ENCODE measurements around the gene SFRP2. TPM values are rescaled to one million over a fixed set of nuclear protein-coding genes. Genes with fewer than 3 reads are reported as not detected.

SFRP2 gene
- total and polyA plus RNA-seq, 10 of the 15 experiments (the other 5 are each of a cell fraction or from before 2014, with no cell fraction given) = 0.11 to 0.33 (median 0.16) TPM; not detected in 7

GRCh38 chr4:153804722-153805121 lies 15.8 kb upstream of the SFRP2 start (continued):
- TF ChIP-seq RELB (IDR thresholded peaks at IDR 0.05; ENCODE audit: low read depth) = no peak
- TF ChIP-seq, protein P1, sequence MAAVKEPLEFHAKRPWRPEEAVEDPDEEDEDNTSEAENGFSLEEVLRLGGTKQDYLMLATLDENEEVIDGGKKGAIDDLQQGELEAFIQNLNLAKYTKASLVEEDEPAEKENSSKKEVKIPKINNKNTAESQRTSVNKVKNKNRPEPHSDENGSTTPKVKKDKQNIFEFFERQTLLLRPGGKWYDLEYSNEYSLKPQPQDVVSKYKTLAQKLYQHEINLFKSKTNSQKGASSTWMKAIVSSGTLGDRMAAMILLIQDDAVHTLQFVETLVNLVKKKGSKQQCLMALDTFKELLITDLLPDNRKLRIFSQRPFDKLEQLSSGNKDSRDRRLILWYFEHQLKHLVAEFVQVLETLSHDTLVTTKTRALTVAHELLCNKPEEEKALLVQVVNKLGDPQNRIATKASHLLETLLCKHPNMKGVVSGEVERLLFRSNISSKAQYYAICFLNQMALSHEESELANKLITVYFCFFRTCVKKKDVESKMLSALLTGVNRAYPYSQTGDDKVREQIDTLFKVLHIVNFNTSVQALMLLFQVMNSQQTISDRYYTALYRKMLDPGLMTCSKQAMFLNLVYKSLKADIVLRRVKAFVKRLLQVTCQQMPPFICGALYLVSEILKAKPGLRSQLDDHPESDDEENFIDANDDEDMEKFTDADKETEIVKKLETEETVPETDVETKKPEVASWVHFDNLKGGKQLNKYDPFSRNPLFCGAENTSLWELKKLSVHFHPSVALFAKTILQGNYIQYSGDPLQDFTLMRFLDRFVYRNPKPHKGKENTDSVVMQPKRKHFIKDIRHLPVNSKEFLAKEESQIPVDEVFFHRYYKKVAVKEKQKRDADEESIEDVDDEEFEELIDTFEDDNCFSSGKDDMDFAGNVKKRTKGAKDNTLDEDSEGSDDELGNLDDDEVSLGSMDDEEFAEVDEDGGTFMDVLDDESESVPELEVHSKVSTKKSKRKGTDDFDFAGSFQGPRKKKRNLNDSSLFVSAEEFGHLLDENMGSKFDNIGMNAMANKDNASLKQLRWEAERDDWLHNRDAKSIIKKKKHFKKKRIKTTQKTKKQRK (IDR thresholded peaks at IDR 0.05; ENCODE audit: low read depth, low read length) = no peak
- no peak for TF ChIP-seq SIN3A (IDR thresholded peaks at IDR 0.05; ENCODE audit: low read depth, low read length)
- no peak for TF ChIP-seq CHD2 (IDR thresholded peaks at IDR 0.05; ENCODE audit: borderline replicate concordance, low read depth, low read length)
- TF ChIP-seq ZNF207 (IDR thresholded peaks at IDR 0.05; ENCODE audit: borderline replicate concordance) = no peak
- no peak for TF ChIP-seq ASH2L (IDR thresholded peaks at IDR 0.05; ENCODE audit: borderline replicate concordance, low read depth)
- no peak for TF ChIP-seq MEF2A (IDR thresholded peaks at IDR 0.05; ENCODE audit: insufficient read depth, low read depth, low read length)

GRCh38 chr4:153799694-153800074 lies 10.8 kb upstream of the SFRP2 start:
- ATAC-seq = no peak
- Histone ChIP-seq H3K79me2 (ENCODE audit: control insufficient read depth, insufficient read depth, low read length) (no peaks in the 10 kb centered on the region), H3K36me3 (ENCODE audit: control insufficient read depth in 2 of 2, insufficient read depth in 2 of 2, low read length in 1 of 2) (no peaks in the 10 kb centered on the region), H4K20me1 (ENCODE audit: control insufficient read depth, insufficient read depth) (no peaks in the 10 kb centered on the region), H3K4me3 (no peak overlapping the region), H3K4me1 (ENCODE audit: control insufficient read depth, insufficient read depth, low read length) (no peaks in the 10 kb centered on the region), H3K27me3 (replicated peaks in 1 of 2; ENCODE audit: control insufficient read depth in 2 of 2, insufficient read depth in 2 of 2, low read length in 1 of 2) (no peaks in the 10 kb centered on the region), H3K9ac (ENCODE audit: control insufficient read depth, insufficient read depth, low read length) (no peak overlapping the region), H3K9me3 (replicated peaks; ENCODE audit: control insufficient read depth, insufficient read depth, low read length) (no peaks in the 10 kb centered on the region), H3K27ac (ENCODE audit: control insufficient read depth, insufficient read depth) (no peak overlapping the region), H3K4me2 (ENCODE audit: control insufficient read depth, insufficient read depth) (no peak overlapping the region), H2AFZ (ENCODE audit: control insufficient read depth, low read depth, low read length) (no peak overlapping the region)
- SMC1A ChIA-PET (ENCODE audit: uncharacterized antibody, unreplicated experiment) = no interaction called here
- intact Hi-C loops (cut with micrococcal nuclease; ENCODE audit: unreplicated experiment) = no loop called here
- in situ Hi-C loops (cut with MboI) = no loop called here
- POLR2A ChIA-PET = no interaction called here
- CTCF ChIA-PET = interaction anchor here (0.5 to 0.6 kb wide), 2 partner anchors 14 to 284 kb away, joined by 3 to 4 read pairs; no protein-coding TSS in a partner anchor
- FAIRE-seq = no peak
- no TSS peak for BruUV-seq (replicated peaks)
- WGBS (ENCODE audit: insufficient coverage, insufficient replicate concordance, low lambda C conversion rate, missing lambda C conversion rate) = 0% methylated on average over 2 of the region's 2 CpGs
- no peak for DNase-seq (ENCODE audit: low read depth, low spot score)
- RAD21 ChIA-PET (ENCODE audit: unreplicated experiment) = interaction anchor here (0.7 kb wide), 1 partner anchor 83 kb away, joined by 3 read pairs; no protein-coding TSS in a partner anchor
- TF ChIP-seq CEBPB (IDR thresholded peaks at IDR 0.05; ENCODE audit: borderline replicate concordance in 1 of 2, low read depth in 2 of 2, low read length in 2 of 2) = no peak
- TF ChIP-seq, protein P2, sequence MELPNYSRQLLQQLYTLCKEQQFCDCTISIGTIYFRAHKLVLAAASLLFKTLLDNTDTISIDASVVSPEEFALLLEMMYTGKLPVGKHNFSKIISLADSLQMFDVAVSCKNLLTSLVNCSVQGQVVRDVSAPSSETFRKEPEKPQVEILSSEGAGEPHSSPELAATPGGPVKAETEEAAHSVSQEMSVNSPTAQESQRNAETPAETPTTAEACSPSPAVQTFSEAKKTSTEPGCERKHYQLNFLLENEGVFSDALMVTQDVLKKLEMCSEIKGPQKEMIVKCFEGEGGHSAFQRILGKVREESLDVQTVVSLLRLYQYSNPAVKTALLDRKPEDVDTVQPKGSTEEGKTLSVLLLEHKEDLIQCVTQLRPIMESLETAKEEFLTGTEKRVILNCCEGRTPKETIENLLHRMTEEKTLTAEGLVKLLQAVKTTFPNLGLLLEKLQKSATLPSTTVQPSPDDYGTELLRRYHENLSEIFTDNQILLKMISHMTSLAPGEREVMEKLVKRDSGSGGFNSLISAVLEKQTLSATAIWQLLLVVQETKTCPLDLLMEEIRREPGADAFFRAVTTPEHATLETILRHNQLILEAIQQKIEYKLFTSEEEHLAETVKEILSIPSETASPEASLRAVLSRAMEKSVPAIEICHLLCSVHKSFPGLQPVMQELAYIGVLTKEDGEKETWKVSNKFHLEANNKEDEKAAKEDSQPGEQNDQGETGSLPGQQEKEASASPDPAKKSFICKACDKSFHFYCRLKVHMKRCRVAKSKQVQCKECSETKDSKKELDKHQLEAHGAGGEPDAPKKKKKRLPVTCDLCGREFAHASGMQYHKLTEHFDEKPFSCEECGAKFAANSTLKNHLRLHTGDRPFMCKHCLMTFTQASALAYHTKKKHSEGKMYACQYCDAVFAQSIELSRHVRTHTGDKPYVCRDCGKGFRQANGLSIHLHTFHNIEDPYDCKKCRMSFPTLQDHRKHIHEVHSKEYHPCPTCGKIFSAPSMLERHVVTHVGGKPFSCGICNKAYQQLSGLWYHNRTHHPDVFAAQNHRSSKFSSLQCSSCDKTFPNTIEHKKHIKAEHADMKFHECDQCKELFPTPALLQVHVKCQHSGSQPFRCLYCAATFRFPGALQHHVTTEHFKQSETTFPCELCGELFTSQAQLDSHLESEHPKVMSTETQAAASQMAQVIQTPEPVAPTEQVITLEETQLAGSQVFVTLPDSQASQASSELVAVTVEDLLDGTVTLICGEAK (IDR thresholded peaks at IDR 0.05; ENCODE audit: borderline replicate concordance) = no peak
- no peak for TF ChIP-seq CBX3 (IDR thresholded peaks at IDR 0.05; ENCODE audit: borderline replicate concordance, low read depth)
- no peak for TF ChIP-seq SUZ12 (IDR thresholded peaks at IDR 0.05; ENCODE audit: unreplicated experiment)
- no peak for TF ChIP-seq BMI1 (IDR thresholded peaks at IDR 0.05; ENCODE audit: borderline replicate concordance)
- TF ChIP-seq SUPT20H (IDR thresholded peaks at IDR 0.05; ENCODE audit: borderline replicate concordance, control insufficient read depth, low read depth, low read length) = no peak
- TF ChIP-seq ZNF622 (IDR thresholded peaks at IDR 0.05) = no peak
